ENCODE measurements around the gene GMDS. TPM values are rescaled to one million over a fixed set of nuclear protein-coding genes. Genes with fewer than 3 reads are reported as not detected.
"Not testable (repeated sequence)": the region's sequence is repeated elsewhere in the genome, so short reads cannot be mapped to it uniquely, and the experiment has no call there.

The GMDS gene
- total RNA-seq, 2 experiments from 2014 or later, result 36.6 to 42.8 TPM

DNA sequence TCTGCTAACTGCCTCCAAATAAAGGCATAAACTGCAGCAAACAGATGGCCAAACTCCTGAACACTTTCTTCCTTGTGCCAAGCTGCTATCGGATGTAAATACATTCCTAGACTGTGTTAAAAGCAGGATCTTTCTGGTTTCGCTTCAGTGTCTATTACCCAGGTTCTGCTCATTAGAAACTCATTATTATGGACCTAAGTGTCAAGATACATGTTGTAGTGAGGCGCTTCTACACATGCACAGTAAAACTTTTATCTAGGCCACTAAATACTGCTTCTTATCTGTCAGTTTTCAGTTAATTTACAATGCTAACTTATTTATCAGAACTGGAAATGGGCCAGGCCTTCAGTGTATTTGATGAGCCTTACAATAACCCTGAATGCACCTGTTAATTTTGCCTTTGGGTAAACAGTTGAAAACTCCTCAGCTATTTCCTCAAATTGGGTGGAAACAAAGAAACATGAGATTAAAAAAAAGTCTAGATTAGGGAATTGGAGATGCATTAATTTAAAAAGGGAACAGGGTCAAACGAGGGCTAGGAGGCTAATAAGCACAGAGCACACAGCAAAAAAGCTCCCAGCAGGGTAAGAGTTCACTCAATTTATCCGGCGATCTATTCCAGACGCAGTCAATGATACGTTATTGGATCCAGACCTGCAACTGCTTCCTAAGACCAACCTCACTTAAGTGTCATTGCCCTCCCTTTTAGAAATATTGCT is 395.1 kb downstream of the GMDS start:
- H3K4me1 Mint-ChIP-seq (ENCODE audit: low read depth), result peaks cover 4% of the 10 kb centered on the region
- no peaks in the 10 kb centered on the region for H3K27me3 Mint-ChIP-seq
- intact Hi-C loops (cut with micrococcal nuclease), result no loop called here
- peaks cover 5% of the 10 kb centered on the region for H3K36me3 Mint-ChIP-seq (ENCODE audit: low read depth)
- TF ChIP-seq, protein P1, sequence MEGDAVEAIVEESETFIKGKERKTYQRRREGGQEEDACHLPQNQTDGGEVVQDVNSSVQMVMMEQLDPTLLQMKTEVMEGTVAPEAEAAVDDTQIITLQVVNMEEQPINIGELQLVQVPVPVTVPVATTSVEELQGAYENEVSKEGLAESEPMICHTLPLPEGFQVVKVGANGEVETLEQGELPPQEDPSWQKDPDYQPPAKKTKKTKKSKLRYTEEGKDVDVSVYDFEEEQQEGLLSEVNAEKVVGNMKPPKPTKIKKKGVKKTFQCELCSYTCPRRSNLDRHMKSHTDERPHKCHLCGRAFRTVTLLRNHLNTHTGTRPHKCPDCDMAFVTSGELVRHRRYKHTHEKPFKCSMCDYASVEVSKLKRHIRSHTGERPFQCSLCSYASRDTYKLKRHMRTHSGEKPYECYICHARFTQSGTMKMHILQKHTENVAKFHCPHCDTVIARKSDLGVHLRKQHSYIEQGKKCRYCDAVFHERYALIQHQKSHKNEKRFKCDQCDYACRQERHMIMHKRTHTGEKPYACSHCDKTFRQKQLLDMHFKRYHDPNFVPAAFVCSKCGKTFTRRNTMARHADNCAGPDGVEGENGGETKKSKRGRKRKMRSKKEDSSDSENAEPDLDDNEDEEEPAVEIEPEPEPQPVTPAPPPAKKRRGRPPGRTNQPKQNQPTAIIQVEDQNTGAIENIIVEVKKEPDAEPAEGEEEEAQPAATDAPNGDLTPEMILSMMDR (IDR thresholded peaks at IDR 0.05), result no peak
- ATAC-seq (no peak), DNase-seq (no peak)
- H3K27ac Mint-ChIP-seq, result no peak overlapping the region
- ChIA-PET POLR2A (no interaction called here), CTCF (no interaction called here)
- H3K4me3 Mint-ChIP-seq, result no peak overlapping the region
- H3K9me3 Mint-ChIP-seq, result no peaks in the 10 kb centered on the region

DNA sequence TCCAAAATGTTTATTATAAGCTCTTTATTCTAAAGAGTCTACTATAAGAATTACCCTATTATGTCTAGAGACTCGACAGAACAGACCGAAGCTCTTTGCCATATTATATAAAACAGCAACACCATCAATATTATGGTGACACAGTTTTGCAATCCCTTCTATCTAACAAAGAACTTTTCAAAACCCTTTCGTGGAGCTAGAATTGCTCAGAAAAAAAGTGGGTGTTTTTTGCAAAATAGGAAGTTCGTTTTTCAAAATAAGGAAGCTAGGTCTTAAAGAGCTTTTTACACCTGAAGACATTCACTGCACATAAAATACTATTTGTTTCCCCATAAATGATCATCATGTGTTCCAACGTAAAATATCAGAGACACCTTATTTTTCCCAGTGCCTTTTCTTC is 395.7 kb downstream of the GMDS start:
- Mint-ChIP-seq H3K4me3 (no peak overlapping the region), H3K27ac (no peak overlapping the region), H3K27me3 (no peaks in the 10 kb centered on the region), H3K4me1 (ENCODE audit: low read depth) (peaks cover 4% of the 10 kb centered on the region), H3K36me3 (ENCODE audit: low read depth) (peaks cover 5% of the 10 kb centered on the region), H3K9me3 (no peaks in the 10 kb centered on the region)
- intact Hi-C loops (cut with micrococcal nuclease), result no loop called here
- ChIA-PET CTCF (no interaction called here), POLR2A (no interaction called here)
- DNase-seq (no peak), ATAC-seq (no peak)
- TF ChIP-seq, protein P1 (IDR thresholded peaks at IDR 0.05), result no peak

DNA sequence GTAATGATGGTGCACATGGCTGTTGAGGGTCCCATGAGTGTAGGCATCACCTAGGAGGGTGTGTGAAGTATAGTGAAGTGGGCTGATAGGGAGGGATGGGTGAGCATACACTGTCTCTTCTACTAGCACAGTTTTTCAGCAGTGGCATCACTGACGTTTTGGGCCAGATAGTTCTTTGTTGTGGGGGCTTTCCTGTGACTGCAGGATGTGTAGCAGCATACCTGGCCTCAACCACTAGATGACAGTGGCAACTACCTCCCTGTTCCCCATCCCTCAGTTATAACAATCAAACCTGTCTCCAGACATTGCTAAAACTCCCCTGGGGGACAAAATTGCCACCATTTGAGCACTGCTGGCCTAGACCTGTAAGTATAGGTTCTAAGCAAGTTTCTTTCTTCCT is 396.7 kb downstream of the GMDS start:
- Mint-ChIP-seq H3K4me3 (no peak overlapping the region), H3K27me3 (no peaks in the 10 kb centered on the region), H3K9me3 (no peaks in the 10 kb centered on the region), H3K4me1 (ENCODE audit: low read depth) (peaks cover 3% of the 10 kb centered on the region), H3K36me3 (ENCODE audit: low read depth) (peaks cover 5% of the 10 kb centered on the region), H3K27ac (no peak overlapping the region)
- TF ChIP-seq, protein P1 (IDR thresholded peaks at IDR 0.05), result no peak
- intact Hi-C loops (cut with micrococcal nuclease), result no loop called here
- ATAC-seq (no peak), DNase-seq (no peak)
- CTCF ChIA-PET, result no interaction called here
- POLR2A ChIA-PET, result no interaction called here

DNA sequence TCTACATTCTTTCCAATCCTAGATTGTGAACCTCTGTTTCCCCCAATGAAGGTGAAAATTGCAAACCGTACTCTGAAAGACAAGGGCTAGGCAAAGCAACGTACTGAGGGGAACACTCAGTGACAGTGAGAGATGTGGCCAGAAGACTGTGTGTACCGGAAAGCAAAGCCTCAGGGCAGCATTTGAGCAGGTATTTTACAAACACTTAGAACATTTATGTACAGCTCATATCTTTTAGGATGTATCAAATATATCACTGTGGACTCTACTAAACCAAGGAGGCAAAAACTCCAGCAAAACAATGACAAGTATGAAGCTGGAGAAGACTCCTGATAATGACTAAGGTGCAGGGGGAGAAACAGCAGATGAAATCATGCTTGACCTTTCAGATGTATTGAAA is 398.8 kb downstream of the GMDS start:
- Mint-ChIP-seq H3K9me3 (no peaks in the 10 kb centered on the region), H3K27ac (no peak overlapping the region), H3K4me1 (ENCODE audit: low read depth) (no peaks in the 10 kb centered on the region), H3K36me3 (ENCODE audit: low read depth) (peaks cover 5% of the 10 kb centered on the region), H3K27me3 (no peaks in the 10 kb centered on the region), H3K4me3 (no peak overlapping the region)
- no peak for DNase-seq
- CTCF ChIA-PET, result no interaction called here
- intact Hi-C loops (cut with micrococcal nuclease), result no loop called here
- ATAC-seq, result no peak
- POLR2A ChIA-PET, result no interaction called here
- TF ChIP-seq, protein P1 (IDR thresholded peaks at IDR 0.05), result no peak

DNA sequence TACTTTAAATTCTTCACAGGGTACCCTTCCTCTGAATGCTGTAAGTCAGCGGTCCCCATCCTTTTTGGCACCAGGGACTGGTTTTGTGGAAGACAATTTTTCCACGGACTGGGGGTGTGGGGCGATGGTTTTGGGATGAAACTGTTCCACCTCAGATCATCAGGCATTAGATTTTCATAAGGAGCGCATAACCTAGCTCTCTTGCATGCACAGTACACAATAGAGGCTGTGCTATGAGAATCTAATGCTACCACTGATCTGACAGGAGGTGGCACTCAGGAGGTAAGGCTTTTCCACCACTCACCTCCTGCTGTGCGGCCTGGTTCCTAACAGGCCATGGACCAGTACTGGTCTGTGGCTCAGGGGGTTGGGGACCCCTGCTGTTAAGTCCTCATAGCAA is 399.9 kb downstream of the GMDS start:
- POLR2A ChIA-PET; H3K4me3 Mint-ChIP-seq; H3K4me1 Mint-ChIP-seq (ENCODE audit: low read depth); H3K36me3 Mint-ChIP-seq (ENCODE audit: low read depth); DNase-seq; ATAC-seq; H3K9me3 Mint-ChIP-seq; H3K27me3 Mint-ChIP-seq; H3K27ac Mint-ChIP-seq; CTCF ChIA-PET; intact Hi-C loops (cut with micrococcal nuclease): not testable (repeated sequence)
